Measurements from ENCODE around the gene EMC10.

DNA sequence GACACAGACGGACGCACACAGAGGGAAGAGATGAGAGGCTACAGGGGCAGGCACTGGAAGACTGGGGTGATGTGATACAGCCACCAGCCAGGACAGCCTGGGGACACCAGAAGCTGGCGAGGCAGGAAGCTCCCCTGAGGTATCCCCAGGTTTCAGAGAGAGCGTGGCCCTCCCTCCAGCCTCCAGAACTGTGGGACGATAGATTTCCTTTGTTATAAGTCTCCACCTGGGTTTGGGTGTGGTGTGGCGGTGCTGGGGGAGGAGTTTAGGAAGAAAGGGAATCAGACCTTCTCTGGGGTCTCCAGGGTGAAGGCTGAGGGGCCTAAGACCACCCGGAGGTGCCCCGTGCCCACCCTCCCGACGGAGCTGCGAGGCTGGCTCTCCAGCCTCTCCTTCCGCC lies 40.1 kb downstream of the EMC10 start:
- TF ChIP-seq POLR2A (IDR thresholded peaks at IDR 0.05) = no peak
- TF ChIP-seq, protein P1, sequence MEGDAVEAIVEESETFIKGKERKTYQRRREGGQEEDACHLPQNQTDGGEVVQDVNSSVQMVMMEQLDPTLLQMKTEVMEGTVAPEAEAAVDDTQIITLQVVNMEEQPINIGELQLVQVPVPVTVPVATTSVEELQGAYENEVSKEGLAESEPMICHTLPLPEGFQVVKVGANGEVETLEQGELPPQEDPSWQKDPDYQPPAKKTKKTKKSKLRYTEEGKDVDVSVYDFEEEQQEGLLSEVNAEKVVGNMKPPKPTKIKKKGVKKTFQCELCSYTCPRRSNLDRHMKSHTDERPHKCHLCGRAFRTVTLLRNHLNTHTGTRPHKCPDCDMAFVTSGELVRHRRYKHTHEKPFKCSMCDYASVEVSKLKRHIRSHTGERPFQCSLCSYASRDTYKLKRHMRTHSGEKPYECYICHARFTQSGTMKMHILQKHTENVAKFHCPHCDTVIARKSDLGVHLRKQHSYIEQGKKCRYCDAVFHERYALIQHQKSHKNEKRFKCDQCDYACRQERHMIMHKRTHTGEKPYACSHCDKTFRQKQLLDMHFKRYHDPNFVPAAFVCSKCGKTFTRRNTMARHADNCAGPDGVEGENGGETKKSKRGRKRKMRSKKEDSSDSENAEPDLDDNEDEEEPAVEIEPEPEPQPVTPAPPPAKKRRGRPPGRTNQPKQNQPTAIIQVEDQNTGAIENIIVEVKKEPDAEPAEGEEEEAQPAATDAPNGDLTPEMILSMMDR (IDR thresholded peaks at IDR 0.05) = no peak

Data from adrenal gland (tissue), 5 donors.